Uterus (tissue), 2 donors: Measurements from ENCODE around the gene PHF3.

ENCODE experiments used
- POLR2A ChIP-seq, 2 donors: fragments of 450-650 bp; IDR thresholded peaks; one replicate each; pipeline ENCODE4 v1.6.1; 2016; ENCODE audit warnings: antibody characterized with exemption in 2 of 2, mild to moderate bottlenecking in 1 of 2, moderate library complexity in 1 of 2
- TF ChIP-seq, protein P1 (sequence below), 4 experiments: fragments of 200-600 bp in 2 of 4; fragments of 450-650 bp in 2 of 4; sonication (generic) in 2 of 4; IDR thresholded peaks; one replicate each; pipeline ENCODE4 v1.5.1; 2016 to 2019; ENCODE audit warnings: antibody characterized with exemption in 4 of 4, mild to moderate bottlenecking in 2 of 4, moderate library complexity in 1 of 4

DNA sequence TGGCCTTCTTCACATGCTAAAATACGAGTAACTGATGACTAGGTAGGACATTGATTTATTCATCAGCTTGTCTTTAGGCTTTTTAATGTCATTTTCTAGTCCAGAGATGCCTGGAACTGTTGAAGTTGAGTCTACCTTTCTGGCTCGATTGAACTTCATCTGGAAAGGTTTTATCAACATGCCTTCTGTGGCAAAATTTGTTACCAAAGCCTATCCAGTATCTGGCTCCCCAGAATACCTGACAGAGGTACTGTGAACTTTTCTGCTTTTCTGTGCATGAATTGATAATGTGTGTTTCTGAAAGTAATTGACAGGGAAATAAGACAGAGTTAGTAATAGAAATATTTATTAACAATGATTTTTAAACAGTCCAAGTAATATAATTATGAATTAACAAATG lies 71.0 kb downstream of the PHF3 start:
- TF ChIP-seq, protein P1, sequence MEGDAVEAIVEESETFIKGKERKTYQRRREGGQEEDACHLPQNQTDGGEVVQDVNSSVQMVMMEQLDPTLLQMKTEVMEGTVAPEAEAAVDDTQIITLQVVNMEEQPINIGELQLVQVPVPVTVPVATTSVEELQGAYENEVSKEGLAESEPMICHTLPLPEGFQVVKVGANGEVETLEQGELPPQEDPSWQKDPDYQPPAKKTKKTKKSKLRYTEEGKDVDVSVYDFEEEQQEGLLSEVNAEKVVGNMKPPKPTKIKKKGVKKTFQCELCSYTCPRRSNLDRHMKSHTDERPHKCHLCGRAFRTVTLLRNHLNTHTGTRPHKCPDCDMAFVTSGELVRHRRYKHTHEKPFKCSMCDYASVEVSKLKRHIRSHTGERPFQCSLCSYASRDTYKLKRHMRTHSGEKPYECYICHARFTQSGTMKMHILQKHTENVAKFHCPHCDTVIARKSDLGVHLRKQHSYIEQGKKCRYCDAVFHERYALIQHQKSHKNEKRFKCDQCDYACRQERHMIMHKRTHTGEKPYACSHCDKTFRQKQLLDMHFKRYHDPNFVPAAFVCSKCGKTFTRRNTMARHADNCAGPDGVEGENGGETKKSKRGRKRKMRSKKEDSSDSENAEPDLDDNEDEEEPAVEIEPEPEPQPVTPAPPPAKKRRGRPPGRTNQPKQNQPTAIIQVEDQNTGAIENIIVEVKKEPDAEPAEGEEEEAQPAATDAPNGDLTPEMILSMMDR (IDR thresholded peaks at IDR 0.05) = no peak
- no peak for TF ChIP-seq POLR2A (IDR thresholded peaks at IDR 0.05)
